SK-N-MC (cell line): Measurements from ENCODE around the gene LAG3.
A peak's percentile ranks its signal among the peaks of the same experiment; 100 is the strongest.

Experiments
- DNase-seq: peaks from one replicate; pipeline ENCODE4 v3.0.0-alpha.2; 2011; ENCODE audit warnings: low read depth, low spot score
- H3K27ac ChIP-seq: fragments of 200-600 bp; sonication (generic); 2 replicates; pipeline ENCODE4 v1.5.1; 2016; ENCODE audit warnings: mixed run types
- H3K36me3 ChIP-seq: fragments of 200-600 bp; sonication (generic); 2 replicates; pipeline ENCODE4 v1.6.1; 2017; ENCODE audit warnings: antibody characterized with exemption, low read length, mixed read lengths; ENCODE audit not compliant: insufficient read depth
- H3K4me3 ChIP-seq: fragments of 200-600 bp; sonication (generic); 2 replicates; pipeline ENCODE4 v1.5.1; 2016
- H3K9ac ChIP-seq: fragments of 200-600 bp; sonication (generic); 2 replicates; pipeline ENCODE4 v1.8.0; 2017; ENCODE audit warnings: mixed run types, mixed read lengths; ENCODE audit not compliant: insufficient read length
- H3K9me3 ChIP-seq: fragments of 200-600 bp; sonication (generic); 2 replicates; pipeline ENCODE4 v1.6.1; 2017; ENCODE audit warnings: low read depth, mild to moderate bottlenecking, antibody characterized with exemption, low read length, moderate library complexity, mixed read lengths
- EZH2 ChIP-seq: fragments of 200-600 bp; sonication (generic); IDR thresholded peaks from one replicate; pipeline ENCODE4 v1.6.1; 2017; ENCODE audit warnings: antibody characterized with exemption
- FOXP2 ChIP-seq: optimal IDR thresholded peaks from 2 replicates; pipeline ENCODE3; 2011; ENCODE audit warnings: mild to moderate bottlenecking, moderate library complexity; ENCODE audit not compliant: insufficient read depth; ENCODE audit errors: extremely low read length, control extremely low read depth
- POLR2AphosphoS5 ChIP-seq: IDR thresholded peaks from 2 replicates; pipeline ENCODE4 v1.6.1; 2012; ENCODE audit warnings: mild to moderate bottlenecking, low read depth, low read length, borderline replicate concordance

Gene LAG3

GRCh38 chr12:6778574-6779550 is 6.5 kb downstream of the LAG3 start:
- peak overlapping the region; percentile 73 for H3K4me3 ChIP-seq
- H3K27ac ChIP-seq, result no peak overlapping the region; the same call in 1 of the 2 replicates
- DNase-seq, result peak; percentile 42
- TF ChIP-seq FOXP2 (peak; percentile 45), EZH2 (no peak)
- peak overlapping the region; percentile 39 for H3K9ac ChIP-seq
- no peaks in the 10 kb centered on the region for H3K36me3 ChIP-seq
- no peaks in the 10 kb centered on the region for H3K9me3 ChIP-seq

- no peak for DNase-seq
- Histone ChIP-seq H3K27ac (no peak overlapping the region), H3K9ac (no peak overlapping the region), H3K4me3 (no peak overlapping the region), H3K36me3 (no peaks in the 10 kb centered on the region), H3K9me3 (no peaks in the 10 kb centered on the region)
- no peak for TF ChIP-seq FOXP2
- no peak for TF ChIP-seq POLR2AphosphoS5
These were observed 7.5 kb downstream of the LAG3 start for GRCh38 chr12:6779708-6780432.

DNA sequence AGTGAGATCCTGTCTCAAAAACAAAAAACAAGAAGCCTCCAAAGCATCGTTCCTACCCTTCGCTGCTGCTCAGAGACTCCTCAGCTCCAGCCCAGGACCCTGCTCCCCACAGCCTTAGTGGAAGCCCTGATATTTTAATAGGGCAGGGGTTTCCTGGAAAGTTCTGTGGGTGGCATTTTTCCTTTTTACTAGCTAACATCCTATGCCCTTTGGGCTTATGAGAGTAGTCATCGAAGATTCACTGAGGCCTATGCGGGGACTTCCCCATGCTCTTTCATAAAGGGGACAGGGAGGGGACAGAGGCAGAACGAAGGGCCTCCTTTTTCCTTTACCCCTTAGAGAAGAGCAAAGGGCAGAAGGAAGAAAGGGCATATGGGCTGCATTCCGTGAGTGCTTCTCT is 8.3 kb downstream of the LAG3 start:
- no peak for TF ChIP-seq FOXP2
- TF ChIP-seq POLR2AphosphoS5, result no peak
- no peak for TF ChIP-seq EZH2
- H3K36me3 ChIP-seq, result no peaks in the 10 kb centered on the region
- H3K9ac ChIP-seq, result no peak overlapping the region
- no peaks in the 10 kb centered on the region for H3K9me3 ChIP-seq
- no peak overlapping the region for H3K27ac ChIP-seq
- no peak for DNase-seq
- H3K4me3 ChIP-seq, result no peak overlapping the region

- DNase-seq, result no peak
- Histone ChIP-seq H3K27ac (no peak overlapping the region), H3K9ac (no peak overlapping the region), H3K4me3 (no peak overlapping the region), H3K9me3 (no peaks in the 10 kb centered on the region), H3K36me3 (no peaks in the 10 kb centered on the region)
- TF ChIP-seq POLR2AphosphoS5 (no peak), FOXP2 (no peak), EZH2 (no peak)
These were observed 9.8 kb downstream of the LAG3 start for GRCh38 chr12:6782119-6782518.

DNA sequence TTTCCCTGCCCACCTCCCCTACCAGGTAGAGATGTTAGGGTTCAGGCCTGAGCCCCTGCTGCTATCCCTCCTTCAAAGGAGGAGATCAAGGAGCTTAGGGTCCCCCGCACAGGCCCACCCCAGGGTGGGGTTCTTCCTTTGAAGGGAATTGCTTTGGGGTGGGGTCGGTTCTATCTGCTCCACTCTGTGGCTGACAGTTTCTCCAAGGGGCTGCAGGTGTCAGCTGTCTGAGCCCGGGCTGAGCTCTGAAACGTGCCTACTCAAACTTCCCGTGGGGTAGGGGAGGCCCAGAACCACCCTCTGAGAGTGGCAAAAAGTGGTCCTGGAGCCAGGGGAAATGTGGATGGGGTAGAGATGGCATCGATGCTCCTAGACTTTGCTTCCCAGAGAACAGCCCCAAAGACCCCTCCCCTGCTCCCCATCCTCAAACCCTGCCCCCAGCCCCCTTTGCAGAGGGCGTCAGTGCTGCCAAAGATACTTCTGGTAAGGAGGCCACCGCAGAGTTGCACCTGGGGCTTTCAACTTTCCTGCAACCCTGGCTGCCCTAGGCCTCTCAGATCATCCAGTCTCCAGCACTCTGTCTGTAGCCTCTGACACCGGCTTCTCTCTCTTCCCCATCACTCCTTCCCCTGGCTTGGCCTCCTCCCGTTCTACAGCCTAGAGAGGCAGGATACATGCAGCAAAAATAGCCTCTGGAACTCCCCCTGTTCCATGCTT is 10.7 kb downstream of the LAG3 start:
- Histone ChIP-seq H3K27ac (no peak overlapping the region), H3K9ac (no peak overlapping the region), H3K36me3 (no peaks in the 10 kb centered on the region), H3K4me3 (no peak overlapping the region), H3K9me3 (no peaks in the 10 kb centered on the region)
- TF ChIP-seq EZH2 (no peak), FOXP2 (no peak), POLR2AphosphoS5 (no peak)
- no peak for DNase-seq

GRCh38 chr12:6783828-6784227 is 11.5 kb downstream of the LAG3 start:
- H3K9ac ChIP-seq, result no peak overlapping the region
- no peaks in the 10 kb centered on the region for H3K9me3 ChIP-seq
- no peak for DNase-seq
- no peak overlapping the region for H3K27ac ChIP-seq
- no peak overlapping the region for H3K4me3 ChIP-seq
- no peaks in the 10 kb centered on the region for H3K36me3 ChIP-seq
- TF ChIP-seq EZH2 (no peak), FOXP2 (no peak), POLR2AphosphoS5 (no peak)

- no peak overlapping the region for H3K27ac ChIP-seq
- H3K36me3 ChIP-seq, result no peaks in the 10 kb centered on the region
- H3K4me3 ChIP-seq, result no peak overlapping the region
- TF ChIP-seq POLR2AphosphoS5 (no peak), EZH2 (no peak), FOXP2 (no peak)
- DNase-seq, result no peak
- no peak overlapping the region for H3K9ac ChIP-seq
- no peaks in the 10 kb centered on the region for H3K9me3 ChIP-seq
These were observed 12.0 kb downstream of the LAG3 start for GRCh38 chr12:6784296-6784695.

DNA sequence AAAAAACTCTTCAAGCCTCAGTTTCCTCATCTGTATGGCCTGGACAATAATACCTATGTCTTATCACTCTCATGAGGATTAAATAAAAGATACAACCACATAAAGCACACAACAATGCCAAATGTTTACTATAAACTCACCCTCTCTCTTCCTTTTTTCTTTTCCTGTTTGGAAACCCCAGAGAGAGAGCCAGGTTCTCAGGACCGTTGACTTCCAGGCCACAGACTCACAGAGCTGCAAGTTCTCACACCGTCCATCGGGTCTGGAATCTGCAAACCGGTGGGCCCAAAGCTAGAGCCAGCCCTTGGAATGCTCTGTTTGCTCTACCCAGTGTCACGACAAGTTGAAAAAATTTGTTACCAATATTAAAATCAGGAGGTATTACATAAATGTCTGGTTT is 12.4 kb downstream of the LAG3 start:
- Histone ChIP-seq H3K9ac (no peak overlapping the region), H3K9me3 (no peaks in the 10 kb centered on the region), H3K36me3 (no peaks in the 10 kb centered on the region), H3K4me3 (no peak overlapping the region), H3K27ac (no peak overlapping the region)
- no peak for DNase-seq
- TF ChIP-seq EZH2 (no peak), POLR2AphosphoS5 (no peak), FOXP2 (no peak)
